Measurements from ENCODE around the gene BTNL9.
"Not testable (repeated sequence)": the region's sequence is repeated elsewhere in the genome, so short reads cannot be mapped to it uniquely, and the experiment has no call there.

BTNL9 gene

DNA sequence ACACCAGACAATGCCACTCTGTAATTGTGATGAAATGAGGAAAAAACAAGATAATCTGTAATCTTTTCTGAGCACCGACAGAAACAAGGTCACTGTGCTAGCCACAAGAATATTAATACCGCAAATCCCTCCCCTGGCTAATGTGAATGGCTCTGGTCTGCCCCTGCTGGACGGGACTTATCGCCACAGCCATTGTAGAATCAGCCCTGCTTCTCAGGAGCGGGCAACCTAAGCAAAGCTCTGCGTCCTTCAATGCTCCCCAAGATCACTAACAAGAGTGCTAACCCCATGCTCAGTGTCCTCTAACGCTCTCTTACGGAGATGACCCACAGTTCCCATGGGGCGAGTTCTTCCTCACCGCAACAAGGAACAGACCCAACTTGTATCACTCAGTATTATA lies 48.2 kb downstream of the BTNL9 start:
- DNase-seq (ENCODE audit: insufficient read length) (no peak), FAIRE-seq (peak; percentile 56)
- no peak for TF ChIP-seq POLR2AphosphoS5 (IDR thresholded peaks at IDR 0.05; ENCODE audit: low read depth, low read length)

DNA sequence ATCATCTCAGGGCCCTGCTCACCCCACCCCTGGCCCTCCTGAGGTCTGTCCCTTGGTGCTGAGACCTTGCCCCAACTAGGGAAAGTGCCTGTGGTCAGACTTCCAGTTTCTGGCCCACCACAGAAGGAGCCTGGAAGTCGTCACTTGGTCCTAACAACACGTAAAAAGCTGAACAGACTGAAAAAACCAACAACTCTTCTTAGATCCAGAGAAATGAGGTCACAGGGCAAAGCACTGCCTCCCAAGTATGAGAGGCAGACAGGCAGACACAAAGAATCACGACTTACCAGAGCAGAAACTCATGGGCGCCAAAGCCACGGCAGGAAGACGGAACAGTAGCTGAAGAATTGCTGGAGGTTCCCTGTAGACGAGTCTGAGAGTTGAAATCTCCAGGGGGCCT lies 52.4 kb downstream of the BTNL9 start:
- FAIRE-seq (no peak), DNase-seq (ENCODE audit: insufficient read length) (no peak)
- no peak for TF ChIP-seq POLR2AphosphoS5 (IDR thresholded peaks at IDR 0.05; ENCODE audit: low read depth, low read length)
- TF ChIP-seq TAF1 (IDR thresholded peaks at IDR 0.05; ENCODE audit: borderline replicate concordance, low read depth, low read length): no peak
- no peak for TF ChIP-seq POLR2A (IDR thresholded peaks at IDR 0.05; ENCODE audit: low read depth, low read length)

- DNase-seq (ENCODE audit: insufficient read length); FAIRE-seq: not testable (repeated sequence)
Measured at GRCh38 chr5:181095162-181095561, 55.1 kb downstream of the BTNL9 start.

GRCh38 chr5:181096721-181097382 lies 56.8 kb downstream of the BTNL9 start:
- not testable (repeated sequence) for DNase-seq (ENCODE audit: insufficient read length)
- FAIRE-seq: peak; percentile 95

DNA sequence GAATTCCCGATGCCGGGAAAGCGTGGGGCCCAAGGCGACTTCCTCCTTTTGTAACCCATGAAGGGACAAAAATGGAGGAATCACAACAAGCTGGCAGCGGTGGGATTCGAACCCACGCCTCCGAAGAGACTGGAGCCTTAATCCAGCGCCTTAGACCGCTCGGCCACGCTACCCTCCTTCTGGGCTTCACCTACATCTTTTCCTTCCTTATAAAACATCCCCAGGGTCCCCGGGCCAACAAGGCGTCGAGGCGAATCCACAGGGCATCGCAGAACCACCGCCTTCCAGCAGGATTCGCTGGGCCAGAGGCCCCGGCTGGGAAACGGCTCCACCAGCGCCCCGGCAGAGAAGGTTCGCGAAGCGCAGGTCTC lies 57.3 kb downstream of the BTNL9 start:
- FAIRE-seq: peak; percentile 5
- DNase-seq (ENCODE audit: insufficient read length): not testable (repeated sequence)

DNA sequence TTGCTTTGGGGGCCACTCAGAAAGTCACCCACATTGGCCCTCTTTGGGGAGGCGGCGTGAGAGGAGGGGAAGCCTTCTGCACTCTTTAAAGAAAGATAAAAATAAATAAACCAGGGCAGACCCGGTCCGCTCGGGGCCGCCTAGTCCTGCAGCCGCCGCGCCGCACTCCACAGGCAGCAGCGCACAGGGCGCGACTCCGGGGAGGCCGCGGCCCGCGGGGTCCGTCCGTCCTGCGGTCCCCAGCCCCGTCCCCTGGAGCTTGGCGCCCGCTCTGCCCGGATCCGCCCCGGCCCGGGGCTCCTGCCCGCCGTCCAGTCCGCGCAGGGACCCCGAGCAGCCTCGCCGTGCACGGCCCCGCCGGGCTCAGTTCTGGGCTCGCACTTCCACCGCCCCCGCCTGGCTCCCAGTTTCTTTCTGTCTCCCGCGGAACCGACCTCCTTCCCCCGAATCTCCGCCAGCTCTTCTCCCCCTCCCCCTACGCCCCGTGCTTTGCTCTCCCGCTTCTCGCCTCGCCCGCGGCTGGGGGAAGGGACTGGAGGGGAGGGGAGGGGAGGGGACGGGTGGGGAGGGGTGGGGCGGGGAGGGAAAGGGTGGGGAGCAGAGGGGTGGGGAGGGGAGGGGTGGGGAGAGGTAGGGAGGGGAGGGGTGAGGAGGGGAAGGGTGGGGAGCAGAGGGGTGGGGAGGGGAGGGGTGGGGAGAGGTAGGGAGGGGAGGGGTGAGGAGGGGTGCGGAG lies 57.9 kb downstream of the BTNL9 start:
- not testable (repeated sequence) for FAIRE-seq

DNA sequence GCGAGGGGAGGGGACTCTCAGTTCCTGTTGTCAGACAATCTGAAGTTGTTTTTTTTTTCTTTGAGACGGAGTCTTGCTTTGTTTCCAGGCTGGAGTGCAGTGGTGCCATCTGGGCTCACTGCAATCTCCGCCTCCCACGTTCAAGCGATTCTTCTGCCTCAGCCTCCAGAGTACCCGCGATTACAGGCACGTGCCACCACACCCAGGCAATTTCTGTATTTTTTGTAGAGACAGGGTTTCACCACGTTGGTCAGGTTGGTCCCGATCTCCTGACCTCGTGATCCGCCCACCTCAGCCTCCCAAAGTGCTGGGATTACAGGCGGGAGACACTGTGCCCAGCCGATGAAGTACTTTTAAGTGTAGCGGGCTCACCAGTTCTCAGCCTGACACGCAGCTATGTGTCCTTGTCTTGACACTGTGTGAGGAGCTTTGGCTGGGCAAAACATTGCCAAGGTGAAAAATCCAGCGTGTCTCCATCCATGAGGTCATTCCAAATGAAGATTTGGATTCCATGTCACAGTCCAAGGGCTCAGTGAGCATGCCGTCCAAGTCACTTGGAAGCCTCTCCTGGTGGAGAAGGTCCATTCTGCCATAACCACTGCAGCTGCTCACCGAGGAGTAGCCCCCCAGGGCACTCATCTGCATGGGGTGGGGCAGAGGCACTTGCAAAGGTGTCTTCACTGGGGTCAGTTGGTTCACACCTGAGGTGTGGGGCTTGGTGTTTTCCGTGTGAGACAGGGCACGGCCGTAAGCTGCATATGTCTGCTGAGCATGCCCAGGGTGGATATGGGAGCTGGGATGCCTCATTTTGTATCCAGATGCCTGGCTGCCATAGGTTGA lies 58.9 kb downstream of the BTNL9 start:
- TF ChIP-seq TAF1 (IDR thresholded peaks at IDR 0.05; ENCODE audit: borderline replicate concordance, low read depth, low read length): no peak
- no peak for TF ChIP-seq POLR2A (IDR thresholded peaks at IDR 0.05; ENCODE audit: low read depth, low read length)
- TF ChIP-seq POLR2AphosphoS5 (IDR thresholded peaks at IDR 0.05; ENCODE audit: low read depth, low read length): no peak
- FAIRE-seq (no peak), DNase-seq (ENCODE audit: insufficient read length) (no peak)

More for the DNA sequence above, 57.9 kb downstream of the BTNL9 start:
- DNase-seq (ENCODE audit: insufficient read length): not testable (repeated sequence)

GRCh38 chr5:181099602-181100086 lies 59.6 kb downstream of the BTNL9 start:
- TF ChIP-seq POLR2AphosphoS5 (IDR thresholded peaks at IDR 0.05; ENCODE audit: low read depth, low read length) (no peak), POLR2A (IDR thresholded peaks at IDR 0.05; ENCODE audit: low read depth, low read length) (no peak), TAF1 (IDR thresholded peaks at IDR 0.05; ENCODE audit: borderline replicate concordance, low read depth, low read length) (no peak)
- DNase-seq (ENCODE audit: insufficient read length) (no peak), FAIRE-seq (no peak)

GRCh38 chr5:181100121-181100875 lies 60.2 kb downstream of the BTNL9 start:
- no peak for TF ChIP-seq POLR2AphosphoS5 (IDR thresholded peaks at IDR 0.05; ENCODE audit: low read depth, low read length)
- no peak for TF ChIP-seq TAF1 (IDR thresholded peaks at IDR 0.05; ENCODE audit: borderline replicate concordance, low read depth, low read length)
- TF ChIP-seq POLR2A (IDR thresholded peaks at IDR 0.05; ENCODE audit: low read depth, low read length): no peak
- DNase-seq (ENCODE audit: insufficient read length): no peak
- FAIRE-seq: no peak

DNA sequence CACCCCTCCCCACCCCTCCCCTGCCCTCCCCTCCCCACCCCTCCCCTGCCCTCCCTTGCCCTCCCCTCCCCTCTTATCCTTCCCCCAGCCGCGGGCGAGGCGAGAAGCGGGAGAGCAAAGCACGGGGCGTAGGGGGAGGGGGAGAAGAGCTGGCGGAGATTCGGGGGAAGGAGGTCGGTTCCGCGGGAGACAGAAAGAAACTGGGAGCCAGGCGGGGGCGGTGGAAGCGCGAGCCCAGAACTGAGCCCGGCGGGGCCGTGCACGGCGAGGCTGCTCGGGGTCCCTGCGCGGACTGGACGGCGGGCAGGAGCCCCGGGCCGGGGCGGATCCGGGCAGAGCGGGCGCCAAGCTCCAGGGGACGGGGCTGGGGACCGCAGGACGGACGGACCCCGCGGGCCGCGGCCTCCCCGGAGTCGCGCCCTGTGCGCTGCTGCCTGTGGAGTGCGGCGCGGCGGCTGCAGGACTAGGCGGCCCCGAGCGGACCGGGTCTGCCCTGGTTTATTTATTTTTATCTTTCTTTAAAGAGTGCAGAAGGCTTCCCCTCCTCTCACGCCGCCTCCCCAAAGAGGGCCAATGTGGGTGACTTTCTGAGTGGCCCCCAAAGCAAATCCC lies 61.1 kb downstream of the BTNL9 start:
- peak; percentile 46 for FAIRE-seq
- not testable (repeated sequence) for DNase-seq (ENCODE audit: insufficient read length)

GRCh38 chr5:181101930-181102674 lies 62.0 kb downstream of the BTNL9 start:
- FAIRE-seq: peak; percentile 94
- not testable (repeated sequence) for DNase-seq (ENCODE audit: insufficient read length)

DNA sequence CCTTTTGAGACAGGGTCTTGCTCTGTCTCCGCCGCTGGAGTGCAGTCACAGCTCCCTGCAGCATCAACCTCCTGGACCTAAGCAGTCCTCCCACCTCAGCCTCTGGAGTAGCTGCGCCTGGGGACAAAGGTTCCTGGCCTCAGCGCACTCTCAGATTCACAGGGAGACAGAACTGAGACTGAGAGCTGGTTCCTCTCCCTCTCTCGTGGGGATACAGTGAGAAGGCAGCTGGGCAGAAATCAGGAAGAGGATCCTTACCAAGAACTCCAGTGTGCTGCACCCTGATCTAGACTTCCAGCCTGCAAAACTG lies 64.1 kb downstream of the BTNL9 start:
- DNase-seq (ENCODE audit: insufficient read length); FAIRE-seq: not testable (repeated sequence)

- FAIRE-seq: peak; percentile 5
- not testable (repeated sequence) for DNase-seq (ENCODE audit: insufficient read length)
Measured at GRCh38 chr5:181104606-181105390, 64.7 kb downstream of the BTNL9 start.

Measured in GM12892 (cell line).